Activated T-cell treated with anti-CD3 and anti-CD28 coated beads, Interleukin-2, amount 50 U/mL, for 72 hours (primary cell): Measurements from ENCODE around the gene CTAGE4. TPM values are rescaled to one million over a fixed set of nuclear protein-coding genes. Genes with fewer than 3 reads are reported as not detected.
"Not testable (repeated sequence)": the region's sequence is repeated elsewhere in the genome, so short reads cannot be mapped to it uniquely, and the experiment has no call there.

Source experiments
- ATAC-seq, 2 donors: fragments of 150-1000 bp; cut with Tn5 transposase; replicated peaks in 1 of 2; 2 replicates each; pipeline ENCODE4 v1.10.0; 2021; ENCODE audit warnings: moderate library complexity in 2 of 2, mild to moderate bottlenecking in 1 of 2
- DNase-seq, 2 donors: peaks; one replicate each; pipeline ENCODE4 v3.0.0; 2021 to 2022; ENCODE audit warnings: mixed read lengths in 1 of 2
- H3K27ac Mint-ChIP-seq: one replicate; pipeline ENCODE4 v1.8.0; 2022; ENCODE audit warnings: mild to moderate bottlenecking, moderate library complexity, mixed read lengths
- H3K27me3 Mint-ChIP-seq: one replicate; pipeline ENCODE4 v1.8.0; 2022; ENCODE audit warnings: low read depth, mixed read lengths
- H3K36me3 Mint-ChIP-seq, 2 donors: one replicate each; pipeline ENCODE4 v1.8.0; 2022; ENCODE audit warnings: mixed read lengths in 2 of 2, mild to moderate bottlenecking in 1 of 2; ENCODE audit not compliant: insufficient read depth in 2 of 2
- H3K4me1 Mint-ChIP-seq: one replicate; pipeline ENCODE4 v1.8.0; 2022; ENCODE audit warnings: low read depth, mixed read lengths
- H3K4me3 Mint-ChIP-seq, 2 donors: one replicate each; pipeline ENCODE4 v1.8.0; 2022; ENCODE audit warnings: mild to moderate bottlenecking in 2 of 2, mixed read lengths in 2 of 2, moderate library complexity in 2 of 2
- H3K9me3 Mint-ChIP-seq, 2 donors: one replicate each; pipeline ENCODE4 v1.8.0; 2022; ENCODE audit warnings: mixed read lengths in 2 of 2
- total RNA-seq, 2 donors: library from RNA; stranded (reverse); gene quantifications; one replicate each; pipeline ENCODE4 v1.2.3, GENCODE V29; 2022

Gene CTAGE4
- total RNA-seq, 2 donors from 2014 or later, result 1.5 to 4.2 TPM

- not testable (repeated sequence) for H3K4me3 Mint-ChIP-seq, DNase-seq, ATAC-seq, H3K27me3 Mint-ChIP-seq, H3K4me1 Mint-ChIP-seq, H3K9me3 Mint-ChIP-seq, H3K36me3 Mint-ChIP-seq, H3K27ac Mint-ChIP-seq
These were observed 45.5 kb downstream of the CTAGE4 start for GRCh38 chr7:144228810-144229209.

GRCh38 chr7:144231027-144231426 is 47.8 kb downstream of the CTAGE4 start:
- H3K27ac Mint-ChIP-seq, ATAC-seq, H3K9me3 Mint-ChIP-seq, H3K4me1 Mint-ChIP-seq, H3K27me3 Mint-ChIP-seq, DNase-seq, H3K36me3 Mint-ChIP-seq, H3K4me3 Mint-ChIP-seq: not testable (repeated sequence)

- not testable (repeated sequence) for H3K27ac Mint-ChIP-seq, H3K36me3 Mint-ChIP-seq, DNase-seq, H3K9me3 Mint-ChIP-seq, H3K4me1 Mint-ChIP-seq, H3K27me3 Mint-ChIP-seq, ATAC-seq, H3K4me3 Mint-ChIP-seq
These were observed 49.8 kb downstream of the CTAGE4 start for GRCh38 chr7:144233039-144233438.

Other genes with a start within 250 kb of the CTAGE4 start
- not detected for gene OR2F2, start 248.2 kb upstream of the CTAGE4 start, total RNA-seq
- gene OR2F1, start 228.6 kb upstream of the CTAGE4 start, total RNA-seq, result not detected
- gene OR6B1, start 183.1 kb upstream of the CTAGE4 start, total RNA-seq, result not detected
- gene OR2A5, start 134.5 kb upstream of the CTAGE4 start, total RNA-seq, result not detected
- not detected for gene OR2A25, start 113.7 kb upstream of the CTAGE4 start, total RNA-seq
- not detected for gene OR2A12, start 97.2 kb upstream of the CTAGE4 start, total RNA-seq
- gene OR2A2, start 73.9 kb upstream of the CTAGE4 start, total RNA-seq, result not detected
- gene OR2A14, start 60.3 kb upstream of the CTAGE4 start, total RNA-seq, result not detected
- 1 to 10 TPM; 3.8 to 7.4 TPM for gene ARHGEF35, start 12.4 kb downstream of the CTAGE4 start, total RNA-seq
- gene OR2A42, start 56.1 kb downstream of the CTAGE4 start, total RNA-seq, result not detected
- gene OR2A7, start 81.3 kb downstream of the CTAGE4 start, total RNA-seq, result 1 to 10 TPM; 2.0 to 5.4 TPM
- 1 to 10 TPM in 1 of 2 donors, not detected in 1; 1.5 TPM for gene CTAGE8, start 85.8 kb downstream of the CTAGE4 start, total RNA-seq
- not detected for gene OR2A1, start 129.0 kb downstream of the CTAGE4 start, total RNA-seq
- gene ARHGEF5, start 171.9 kb downstream of the CTAGE4 start, total RNA-seq, result 10 to 100 TPM; 13.4 to 16.8 TPM
- not detected for gene NOBOX, start 220.2 kb downstream of the CTAGE4 start, total RNA-seq